CD4-positive, CD25-positive, alpha-beta regulatory T cell (primary cell): ENCODE measurements around the gene CASP9. TPM values are rescaled to one million over a fixed set of nuclear protein-coding genes. Genes with fewer than 3 reads are reported as not detected.
A peak's percentile ranks its signal among the peaks of the same experiment; 100 is the strongest.

ENCODE experiments used
- ATAC-seq, 2 donors: fragments of 150-1000 bp; cut with Tn5 transposase; one replicate each; pipeline ENCODE4 v1.10.0; 2021; ENCODE audit warnings: low read depth in 2 of 2, moderate number of reproducible peaks in 2 of 2, moderate library complexity in 1 of 2
- DNase-seq, 3 donors: peaks; one replicate each; pipeline versions ENCODE4 v3.0.0 to v3.0.0-alpha.2; 2012 to 2022; ENCODE audit warnings: mixed read lengths in 1 of 3
- H3K27ac ChIP-seq: one replicate; pipeline ENCODE4 v1.7.0; 2013; ENCODE audit warnings: mild to moderate bottlenecking, low read length; ENCODE audit not compliant: insufficient read depth, poor library complexity, severe bottlenecking
- H3K27me3 ChIP-seq: one replicate; pipeline ENCODE4 v1.7.0; 2013; ENCODE audit warnings: low read length; ENCODE audit not compliant: control insufficient read depth, insufficient read depth
- H3K36me3 ChIP-seq: one replicate; pipeline ENCODE4 v1.7.0; 2013; ENCODE audit warnings: mild to moderate bottlenecking, low read length, moderate library complexity; ENCODE audit not compliant: control insufficient read depth, insufficient read depth
- H3K4me1 ChIP-seq: 2 replicates; pipeline ENCODE4 v1.7.0; 2013; ENCODE audit warnings: mild to moderate bottlenecking, low read length; ENCODE audit not compliant: insufficient read depth, control insufficient read depth, poor library complexity, severe bottlenecking
- H3K4me3 ChIP-seq: one replicate; pipeline ENCODE4 v1.7.0; 2013; ENCODE audit warnings: low read depth, mild to moderate bottlenecking, low read length, moderate library complexity
- H3K9me3 ChIP-seq, 2 experiments: 1 replicate in 1 of 2; 2 replicates in 1 of 2; pipeline ENCODE4 v1.7.0; 2013; ENCODE audit warnings: low read length in 2 of 2, mild to moderate bottlenecking in 1 of 2, moderate library complexity in 1 of 2; ENCODE audit not compliant: control insufficient read depth in 2 of 2
- H3K27ac Mint-ChIP-seq, 3 donors: one replicate each; pipeline ENCODE4 v1.8.0; 2020 to 2022; ENCODE audit warnings: mild to moderate bottlenecking in 3 of 3, mixed read lengths in 3 of 3, moderate library complexity in 2 of 3
- H3K27me3 Mint-ChIP-seq: one replicate; pipeline ENCODE4 v1.8.0; 2022; ENCODE audit warnings: mild to moderate bottlenecking, mixed read lengths
- H3K36me3 Mint-ChIP-seq: one replicate; pipeline ENCODE4 v1.8.0; 2020; ENCODE audit warnings: mixed read lengths
- H3K4me1 Mint-ChIP-seq, 4 donors: one replicate each; pipeline ENCODE4 v1.8.0; 2020 to 2022; ENCODE audit warnings: mixed read lengths in 4 of 4, mild to moderate bottlenecking in 1 of 4
- H3K4me3 Mint-ChIP-seq, 4 donors: one replicate each; pipeline ENCODE4 v1.8.0; 2020 to 2022; ENCODE audit warnings: mild to moderate bottlenecking in 4 of 4, mixed read lengths in 4 of 4, moderate library complexity in 3 of 4
- H3K9me3 Mint-ChIP-seq, 7 donors: one replicate each; pipeline ENCODE4 v1.8.0; 2020 to 2022; ENCODE audit warnings: mixed read lengths in 7 of 7, mild to moderate bottlenecking in 3 of 7, moderate library complexity in 2 of 7
- polyA plus RNA-seq, 4 donors: library from polyadenylated mRNA; unstranded; fragments of 300-500 nt; fragmentation: Illumina TruSeq; gene quantifications; one replicate each; pipeline ENCODE4 v1.2.3, GENCODE V29; 2021
- total RNA-seq: library from RNA; stranded (reverse); gene quantifications from one replicate; pipeline ENCODE4 v1.2.3, GENCODE V29; 2022

Gene CASP9
- total and polyA plus RNA-seq, 5 donors from 2014 or later = 5.8 to 11.7 (median 7.8) TPM

DNA sequence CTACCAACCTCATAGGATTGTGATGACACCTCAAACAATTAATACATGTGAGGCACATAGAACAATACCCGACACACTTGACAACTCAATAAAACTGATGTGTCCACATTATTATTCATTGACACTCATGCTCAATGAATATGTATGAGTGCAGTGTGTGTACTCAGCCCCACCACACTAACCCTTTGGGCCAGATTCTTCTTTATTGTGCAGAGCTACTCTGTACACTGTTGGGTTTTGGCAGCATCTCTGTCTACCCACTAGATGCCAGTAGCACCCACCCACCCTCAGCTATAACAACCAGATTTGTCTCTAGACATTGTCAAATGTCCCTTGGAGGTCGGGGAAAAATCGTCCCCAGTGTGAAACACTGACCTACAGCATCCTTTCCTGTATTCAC is 10.1 kb downstream of the CASP9 start:
- Mint-ChIP-seq H3K4me1 (peaks cover 7 to 48% (median 36%) of the 10 kb centered on the region in 4 donors), H3K27ac (peak overlapping the region; percentile 26 to 44 (median 35)), H3K4me3 (peak overlapping the region in 2 of 4 donors; percentile 5 to 10), H3K9me3 (no peaks in the 10 kb centered on the region), H3K27me3 (no peaks in the 10 kb centered on the region), H3K36me3 (peaks cover 37% of the 10 kb centered on the region)
- ATAC-seq = no peak
- Histone ChIP-seq H3K27ac (no peak overlapping the region), H3K27me3 (no peaks in the 10 kb centered on the region), H3K4me3 (no peak overlapping the region), H3K9me3 (no peaks in the 10 kb centered on the region), H3K36me3 (peaks cover 8% of the 10 kb centered on the region), H3K4me1 (peaks cover 10% of the 10 kb centered on the region)
- DNase-seq = no peak

DNA sequence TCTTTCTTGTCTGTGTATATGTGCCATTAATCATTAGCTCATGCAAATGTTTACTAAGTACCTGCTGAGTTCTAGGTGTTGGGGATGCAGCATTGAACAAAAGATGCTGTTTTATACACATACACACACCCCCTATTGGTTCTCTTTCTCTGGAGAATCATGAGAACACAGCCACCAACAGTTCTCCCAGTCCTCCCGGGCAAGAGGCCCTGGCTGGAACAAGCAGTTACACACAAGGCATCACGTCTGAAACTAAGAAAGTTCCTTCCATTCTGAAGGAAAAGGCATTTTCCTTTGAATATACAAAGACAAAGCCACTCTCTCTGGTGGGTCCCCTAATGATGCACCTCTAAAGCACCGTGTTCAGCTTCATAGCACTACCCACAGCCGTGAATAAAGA is 10.8 kb downstream of the CASP9 start:
- Mint-ChIP-seq H3K4me1 (peaks cover 7 to 47% (median 35%) of the 10 kb centered on the region in 4 donors), H3K4me3 (peak overlapping the region in 1 of 4 donors; percentile 10), H3K27me3 (no peaks in the 10 kb centered on the region), H3K36me3 (peaks cover 33% of the 10 kb centered on the region), H3K9me3 (no peaks in the 10 kb centered on the region), H3K27ac (peak overlapping the region in 1 of 3 donors; percentile 44)
- ATAC-seq (no peak), DNase-seq (no peak)
- Histone ChIP-seq H3K9me3 (no peaks in the 10 kb centered on the region), H3K27ac (no peak overlapping the region), H3K36me3 (peaks cover 6% of the 10 kb centered on the region), H3K4me1 (peaks cover 10% of the 10 kb centered on the region), H3K27me3 (no peaks in the 10 kb centered on the region), H3K4me3 (no peak overlapping the region)

DNA sequence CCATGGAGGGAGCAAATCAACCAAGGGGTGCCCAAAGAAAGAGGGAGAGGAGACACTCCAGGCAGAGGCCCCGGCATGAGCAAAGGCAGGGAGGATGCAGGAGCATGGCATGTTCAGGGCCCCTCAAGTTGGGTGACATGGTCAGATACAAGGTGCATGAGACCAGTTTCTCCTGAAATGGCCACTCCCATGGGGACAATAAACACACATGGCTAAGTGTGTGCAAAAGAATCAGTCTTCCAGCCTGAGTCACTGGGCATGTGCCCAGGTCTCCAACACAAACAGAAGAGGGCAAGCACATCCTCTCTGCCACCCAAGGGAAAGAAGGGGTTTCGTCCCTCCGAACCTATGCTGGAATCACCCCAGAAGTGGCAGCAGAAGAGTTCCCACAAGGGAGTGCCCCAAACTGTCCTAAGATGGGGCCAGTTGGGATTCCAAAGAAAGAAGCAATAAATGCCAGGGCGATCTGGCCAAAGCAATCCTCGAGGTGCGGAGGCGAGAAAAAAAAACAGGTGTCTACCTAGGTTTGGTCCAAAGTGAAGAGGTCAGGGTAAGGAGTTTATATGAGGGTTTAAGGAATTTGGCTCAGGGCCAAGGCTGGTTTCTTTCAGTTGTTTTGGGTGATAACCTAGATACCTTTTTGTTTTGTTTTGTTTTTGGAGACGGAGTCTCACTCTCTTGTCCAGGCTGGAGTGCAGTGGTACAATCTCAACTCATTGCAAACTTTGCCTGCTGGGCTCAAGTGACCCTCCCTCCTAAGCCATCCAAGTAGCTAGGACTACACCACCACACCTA is 13.2 kb downstream of the CASP9 start:
- H3K27ac Mint-ChIP-seq = peak overlapping the region in 2 of 3 donors; percentile 8 to 26
- peaks cover 25% of the 10 kb centered on the region for H3K36me3 Mint-ChIP-seq

DNA sequence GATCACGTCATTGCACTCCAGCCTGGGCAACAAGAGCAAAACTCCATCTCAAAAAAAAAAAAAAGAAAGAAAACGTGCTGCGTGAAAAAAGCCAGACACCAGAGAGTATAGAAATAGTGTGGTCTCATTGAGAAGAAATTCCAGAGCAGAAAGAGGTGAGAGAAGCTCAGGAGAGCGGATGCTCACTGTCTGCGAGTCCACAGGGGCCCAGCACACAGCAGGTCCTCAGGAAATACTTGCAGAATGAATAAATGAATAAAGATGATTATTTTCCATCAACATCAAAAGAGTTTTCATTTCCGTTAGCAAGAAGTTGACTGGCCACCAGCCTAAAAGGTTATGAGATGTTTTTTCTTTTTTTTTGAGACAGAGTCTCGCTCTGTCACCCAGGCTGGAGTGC is 14.4 kb downstream of the CASP9 start:
- peaks cover 19% of the 10 kb centered on the region for H3K36me3 Mint-ChIP-seq
- Histone ChIP-seq H3K36me3 (peaks cover 3% of the 10 kb centered on the region), H3K9me3 (no peaks in the 10 kb centered on the region), H3K4me3 (no peak overlapping the region), H3K27ac (no peak overlapping the region), H3K27me3 (no peaks in the 10 kb centered on the region), H3K4me1 (peaks cover 3% of the 10 kb centered on the region)
- peak in 1 of 3 donors; percentile 30 for DNase-seq
- H3K27me3 Mint-ChIP-seq = no peaks in the 10 kb centered on the region
- no peak overlapping the region for H3K4me3 Mint-ChIP-seq
- peak in 1 of 2 donors; percentile 10 for ATAC-seq
- H3K4me1 Mint-ChIP-seq = peaks cover 0 to 30% (median 18%) of the 10 kb centered on the region in 4 donors
- peak overlapping the region in 1 of 3 donors; percentile 71 for H3K27ac Mint-ChIP-seq
- no peaks in the 10 kb centered on the region for H3K9me3 Mint-ChIP-seq

More for the DNA sequence above, 13.2 kb downstream of the CASP9 start:
- H3K36me3 ChIP-seq = peaks cover 3% of the 10 kb centered on the region
- peaks cover 7 to 41% (median 25%) of the 10 kb centered on the region in 4 donors for H3K4me1 Mint-ChIP-seq
- no peak overlapping the region for H3K4me3 ChIP-seq
- DNase-seq (no peak), ATAC-seq (no peak)
- no peaks in the 10 kb centered on the region for H3K27me3 Mint-ChIP-seq
- peak overlapping the region in 1 of 4 donors; percentile 36 for H3K4me3 Mint-ChIP-seq
- peaks cover 10% of the 10 kb centered on the region for H3K4me1 ChIP-seq
- no peaks in the 10 kb centered on the region for H3K9me3 ChIP-seq
- H3K9me3 Mint-ChIP-seq = no peaks in the 10 kb centered on the region
- no peaks in the 10 kb centered on the region for H3K27me3 ChIP-seq
- H3K27ac ChIP-seq = no peak overlapping the region

DNA sequence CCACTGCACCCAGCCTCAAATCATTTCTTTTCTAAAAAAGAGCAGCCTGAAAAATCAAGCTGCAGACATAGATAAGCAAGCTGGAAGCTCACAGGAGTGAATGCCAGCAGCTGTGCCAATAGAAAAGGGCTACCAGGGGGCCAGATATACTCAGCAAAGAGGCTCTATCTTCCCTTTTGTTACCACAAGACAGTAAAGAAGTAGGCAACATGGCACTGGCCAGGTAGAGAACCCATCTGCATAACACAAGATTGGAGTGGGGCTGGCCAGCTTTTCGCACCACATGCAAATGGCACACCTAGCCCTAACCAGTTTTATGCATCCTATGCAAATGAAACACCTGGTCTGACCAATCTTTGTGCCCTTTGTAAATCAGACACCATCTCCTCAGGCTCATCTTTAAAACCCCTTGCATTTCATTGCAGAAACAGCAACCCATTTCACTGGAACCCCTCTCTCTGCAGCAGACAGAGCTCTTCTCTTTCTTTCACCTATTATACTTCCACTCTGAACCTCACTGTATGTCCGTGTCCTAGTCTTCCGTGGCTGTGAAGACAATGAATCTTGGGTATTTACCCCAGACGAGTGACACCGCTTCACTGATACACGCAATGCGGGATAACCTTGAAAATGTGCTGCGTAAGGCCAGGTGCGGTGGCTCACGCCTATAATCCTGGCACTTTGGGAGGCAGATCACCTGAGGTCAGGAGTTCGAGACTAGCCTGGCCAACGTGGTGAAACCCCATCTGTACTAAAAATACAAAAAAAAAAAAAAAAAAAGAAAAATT is 15.1 kb downstream of the CASP9 start:
- Histone ChIP-seq H3K27me3 (no peaks in the 10 kb centered on the region), H3K4me3 (no peak overlapping the region), H3K4me1 (no peaks in the 10 kb centered on the region), H3K9me3 (no peaks in the 10 kb centered on the region), H3K36me3 (peaks cover 8% of the 10 kb centered on the region), H3K27ac (no peak overlapping the region)
- peak overlapping the region in 2 of 3 donors; percentile 4 to 42 for H3K27ac Mint-ChIP-seq
- peaks cover 0 to 23% (median 12%) of the 10 kb centered on the region in 4 donors for H3K4me1 Mint-ChIP-seq
- DNase-seq (no peak), ATAC-seq (no peak)
- no peaks in the 10 kb centered on the region for H3K9me3 Mint-ChIP-seq
- no peaks in the 10 kb centered on the region for H3K27me3 Mint-ChIP-seq
- peak overlapping the region in 1 of 4 donors; percentile 26 for H3K4me3 Mint-ChIP-seq
- H3K36me3 Mint-ChIP-seq = peaks cover 13% of the 10 kb centered on the region

DNA sequence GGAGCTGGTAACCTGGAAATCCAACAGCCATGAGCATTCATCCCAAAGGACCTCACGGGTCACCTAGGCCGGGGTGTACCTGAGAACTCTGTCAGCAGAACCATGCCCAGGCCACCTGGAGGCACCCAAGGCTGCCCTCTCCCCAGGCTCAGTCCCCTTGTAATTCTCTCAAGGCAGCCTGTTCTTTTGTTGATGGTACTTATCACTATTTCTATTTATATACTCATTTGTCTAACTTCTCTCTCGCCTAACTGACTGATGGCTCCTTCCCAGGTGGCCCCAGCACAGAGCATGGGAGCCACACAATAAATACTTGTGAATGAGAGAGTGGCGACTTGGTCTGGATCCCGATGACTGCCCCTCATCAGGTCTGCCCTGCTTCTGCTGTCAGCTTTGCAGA is 16.7 kb downstream of the CASP9 start:
- H3K4me3 ChIP-seq = no peak overlapping the region
- H3K36me3 ChIP-seq = peaks cover 8% of the 10 kb centered on the region
- Mint-ChIP-seq H3K4me3 (no peak overlapping the region), H3K9me3 (no peaks in the 10 kb centered on the region), H3K36me3 (peaks cover 10% of the 10 kb centered on the region), H3K4me1 (peaks cover 0 to 21% (median 9%) of the 10 kb centered on the region in 4 donors), H3K27me3 (no peaks in the 10 kb centered on the region), H3K27ac (no peak overlapping the region)
- no peaks in the 10 kb centered on the region for H3K4me1 ChIP-seq
- no peak overlapping the region for H3K27ac ChIP-seq
- H3K27me3 ChIP-seq = no peaks in the 10 kb centered on the region
- no peaks in the 10 kb centered on the region for H3K9me3 ChIP-seq
- DNase-seq (no peak), ATAC-seq (no peak)

DNA sequence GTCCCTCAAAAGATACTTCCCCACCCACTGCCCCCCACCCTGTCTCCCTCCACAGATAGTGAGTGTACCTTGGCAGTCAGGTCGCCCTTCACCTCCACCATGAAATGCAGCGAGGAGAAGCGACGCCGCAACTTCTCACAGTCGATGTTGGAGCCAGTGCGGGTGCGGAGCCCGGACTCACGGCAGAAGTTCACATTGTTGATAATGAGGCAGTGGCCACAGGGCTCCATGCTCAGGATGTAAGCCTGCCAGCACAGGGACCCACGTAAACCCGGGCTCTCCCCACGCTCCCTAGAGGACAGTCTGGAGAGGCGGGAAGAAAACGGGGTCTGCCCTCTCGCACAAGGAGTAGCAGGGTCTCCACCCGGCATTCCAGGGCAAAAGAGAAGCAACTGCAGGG is 17.2 kb downstream of the CASP9 start:
- H3K4me3 ChIP-seq = no peak overlapping the region
- H3K27ac Mint-ChIP-seq = no peak overlapping the region
- H3K4me1 ChIP-seq = no peaks in the 10 kb centered on the region
- peaks cover 0 to 21% (median 7%) of the 10 kb centered on the region in 4 donors for H3K4me1 Mint-ChIP-seq
- H3K9me3 Mint-ChIP-seq = no peaks in the 10 kb centered on the region
- ATAC-seq (no peak), DNase-seq (no peak)
- no peaks in the 10 kb centered on the region for H3K27me3 ChIP-seq
- no peaks in the 10 kb centered on the region for H3K27me3 Mint-ChIP-seq
- peaks cover 8% of the 10 kb centered on the region for H3K36me3 ChIP-seq
- H3K9me3 ChIP-seq = no peaks in the 10 kb centered on the region
- peaks cover 8% of the 10 kb centered on the region for H3K36me3 Mint-ChIP-seq
- H3K27ac ChIP-seq = no peak overlapping the region
- no peak overlapping the region for H3K4me3 Mint-ChIP-seq
